H54 (cell line): ENCODE measurements around the gene GRAP2.
A peak's percentile ranks its signal among the peaks of the same experiment; 100 is the strongest.

Experiments
- DNase-seq: peaks from one replicate; pipeline ENCODE4 v3.0.0; 2011; ENCODE audit warnings: low spot score, mixed read lengths; ENCODE audit not compliant: insufficient read length
- FAIRE-seq: peaks from 3 replicates; lab custom pipeline; 2011; peaks lifted over from hg19 to GRCh38; lab: Jason Lieb, UNC
- POLR2A ChIP-seq: IDR thresholded peaks from 2 replicates; pipeline ENCODE4 v1.6.1; 2011; ENCODE audit warnings: low read depth, mild to moderate bottlenecking, low read length

Gene GRAP2

DNA sequence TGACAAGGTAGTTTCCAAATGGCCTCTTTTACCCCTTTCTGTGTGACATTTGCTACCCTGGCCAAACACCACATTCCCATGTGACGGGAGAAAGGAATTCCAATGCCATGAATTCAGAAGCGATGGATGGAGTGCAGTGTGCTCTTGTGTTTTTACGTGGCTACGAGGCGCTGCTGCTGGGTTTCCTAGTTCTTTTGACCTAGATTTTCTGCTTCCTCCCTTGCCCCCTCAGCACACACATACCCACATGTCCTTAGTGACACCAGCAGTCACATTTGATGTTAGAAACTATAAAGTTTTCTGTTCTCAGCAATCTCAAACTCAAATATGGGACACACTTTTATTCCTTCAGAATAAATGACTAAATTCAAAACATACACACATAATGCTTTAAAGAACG, 51.5 kb downstream of the GRAP2 start:
- FAIRE-seq (no peak), DNase-seq (no peak)
- TF ChIP-seq POLR2A: no peak

GRCh38 chr22:39953101-39953500, 52.2 kb downstream of the GRAP2 start:
- FAIRE-seq: no peak
- TF ChIP-seq POLR2A: no peak
- DNase-seq: no peak

DNA sequence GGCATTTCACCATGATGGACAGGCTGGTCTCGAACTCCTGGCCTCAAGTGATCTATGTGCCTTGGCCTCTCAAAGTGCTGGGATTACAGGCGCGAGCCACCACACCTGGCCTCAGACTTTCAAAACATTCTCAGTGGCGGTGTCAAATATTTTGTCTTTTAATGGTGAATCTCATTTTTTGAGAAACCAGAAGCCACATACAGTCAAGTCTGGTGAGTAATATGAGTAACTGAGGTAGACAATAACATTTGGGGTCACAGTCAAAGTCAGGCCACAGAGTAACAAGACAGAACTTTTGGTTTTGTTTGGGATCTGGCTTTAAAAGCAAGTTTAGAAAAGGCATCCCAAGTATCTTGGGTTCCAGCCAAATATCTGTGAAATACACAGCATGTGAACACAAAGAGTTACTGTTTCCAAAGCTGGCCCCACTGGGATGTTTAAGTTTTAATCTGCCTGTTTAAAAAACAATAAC, 53.7 kb downstream of the GRAP2 start:
- TF ChIP-seq POLR2A: no peak
- no peak for FAIRE-seq
- DNase-seq: no peak

DNA sequence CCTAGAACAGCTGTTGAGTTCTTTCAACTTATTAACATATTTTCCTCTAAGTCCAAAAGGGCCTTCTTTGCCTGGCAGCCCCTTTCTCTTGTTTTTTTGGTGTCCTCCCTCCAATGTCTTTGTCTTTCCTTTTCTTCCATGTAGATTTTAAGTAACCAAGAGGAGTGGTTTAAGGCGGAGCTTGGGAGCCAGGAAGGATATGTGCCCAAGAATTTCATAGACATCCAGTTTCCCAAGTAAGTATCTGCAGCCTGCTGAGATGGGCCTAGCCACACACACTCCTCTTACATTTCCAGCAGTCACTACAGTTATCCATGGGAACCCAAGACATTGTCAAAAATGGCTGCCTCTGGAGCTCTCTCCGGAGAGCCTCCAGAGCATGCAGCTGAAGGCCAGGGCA, 54.8 kb downstream of the GRAP2 start:
- no peak for TF ChIP-seq POLR2A
- DNase-seq: no peak
- FAIRE-seq: no peak

- no peak for TF ChIP-seq POLR2A
- FAIRE-seq: no peak
Observed at GRCh38 chr22:39956932-39957664, 56.2 kb downstream of the GRAP2 start.

DNA sequence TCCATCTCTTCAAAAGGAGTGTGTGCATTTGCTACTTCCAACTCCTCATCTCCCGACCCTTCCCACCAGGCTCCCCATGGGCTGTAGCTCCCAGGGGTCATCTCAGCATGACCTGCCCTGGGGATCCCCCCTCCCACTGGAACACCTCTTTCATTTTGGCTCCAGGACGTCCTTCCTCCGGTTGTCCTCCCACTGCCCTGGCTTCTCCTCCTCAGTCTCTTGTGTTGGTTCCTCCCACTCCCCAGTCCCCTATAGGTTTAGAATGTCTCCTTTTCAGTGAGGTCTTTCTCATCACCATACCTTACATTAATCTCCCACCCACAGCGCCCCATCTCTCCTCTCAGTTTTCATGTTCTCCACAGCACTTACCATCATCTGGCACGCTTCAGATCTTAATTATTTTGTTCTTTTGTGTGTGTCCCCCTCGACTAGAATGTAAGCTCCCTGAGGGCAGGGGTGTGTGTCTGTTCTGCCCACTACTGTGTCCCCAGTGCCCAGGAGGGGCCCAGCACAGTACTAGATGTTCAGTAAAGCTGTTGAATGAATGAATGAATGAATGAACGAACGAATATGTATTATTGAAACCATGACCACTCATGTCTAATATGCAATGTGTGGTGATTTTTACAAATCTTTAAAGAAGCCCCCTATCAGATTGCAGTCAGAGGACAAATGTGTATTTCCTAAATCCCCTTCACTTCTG, 57.3 kb downstream of the GRAP2 start:
- FAIRE-seq (no peak), DNase-seq (no peak)
- no peak for TF ChIP-seq POLR2A

More at GRCh38 chr22:39956932-39957664, 56.2 kb downstream of the GRAP2 start:
- DNase-seq: no peak

DNA sequence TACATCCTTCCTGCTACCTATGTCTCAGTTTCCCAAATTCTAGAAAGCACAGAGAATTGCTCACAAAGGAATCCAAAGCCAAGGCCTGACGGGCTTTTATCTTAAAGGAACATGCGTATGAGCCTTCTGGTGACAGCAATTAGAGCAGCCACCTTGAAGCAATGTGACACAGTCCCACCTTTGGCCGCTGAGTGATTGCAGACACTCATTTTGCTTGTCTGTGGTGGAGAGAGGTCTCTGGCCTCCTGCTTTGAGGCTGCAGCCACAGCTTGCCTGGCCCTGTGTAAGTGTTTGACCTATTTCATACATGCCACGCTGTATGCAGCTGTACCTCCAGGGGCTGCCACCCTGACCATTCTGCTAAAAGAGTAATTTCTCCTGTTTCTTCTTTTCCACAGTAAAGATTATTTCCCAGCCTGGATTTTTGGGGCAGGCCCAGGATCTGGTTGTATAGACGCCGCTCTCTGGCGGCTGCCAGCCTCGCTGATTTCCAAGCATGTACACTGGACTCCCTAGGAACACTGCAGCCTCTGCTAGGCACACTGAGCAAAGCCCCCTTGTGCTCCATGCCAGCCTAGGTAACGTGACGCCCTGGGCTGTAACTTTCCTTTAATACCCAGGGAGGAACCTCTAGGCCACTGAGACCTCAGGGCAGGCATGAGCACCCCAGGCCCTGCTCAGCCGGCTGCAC, 58.2 kb downstream of the GRAP2 start:
- no peak for TF ChIP-seq POLR2A
- DNase-seq (no peak), FAIRE-seq (no peak)

DNA sequence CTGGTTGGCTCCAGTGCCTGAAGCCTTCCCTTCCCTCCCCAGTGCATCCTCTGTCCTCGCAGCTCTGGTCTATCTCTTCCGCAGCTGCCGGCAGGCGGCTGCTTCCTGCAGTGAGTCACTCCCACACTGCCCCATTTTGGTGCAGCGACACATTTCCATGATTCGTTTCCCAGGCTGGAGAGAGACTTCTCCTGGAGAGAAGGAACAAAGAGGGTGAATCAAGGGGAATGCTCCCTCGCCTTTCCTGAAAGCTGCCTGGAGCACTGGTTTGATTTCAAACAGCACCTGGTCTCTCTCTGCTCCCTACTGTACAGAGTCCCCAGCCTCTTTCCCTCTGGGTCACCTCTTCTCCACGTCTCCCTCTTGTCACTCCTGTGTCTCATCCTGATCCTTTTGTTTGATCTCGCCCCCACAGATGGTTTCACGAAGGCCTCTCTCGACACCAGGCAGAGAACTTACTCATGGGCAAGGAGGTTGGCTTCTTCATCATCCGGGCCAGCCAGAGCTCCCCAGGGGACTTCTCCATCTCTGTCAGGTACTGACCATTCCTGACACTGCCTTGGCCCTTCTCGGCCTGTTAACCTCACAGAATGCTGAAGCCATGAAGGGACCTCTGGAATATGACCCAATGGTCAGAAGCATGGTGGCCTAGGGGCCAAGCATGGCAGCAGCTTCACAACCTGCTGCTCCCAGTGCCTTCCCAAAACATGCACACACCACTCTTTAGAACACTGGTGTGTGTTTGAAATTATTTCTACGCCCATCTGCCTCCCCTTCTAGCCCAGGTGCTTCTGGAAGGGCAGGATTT, 59.0 kb downstream of the GRAP2 start, which contains the start of gene TMA7B:
Gene TMA7B (plus strand): TSS at position 758 of the 808 bp plus-strand sequence. CDS start 3,978 bp downstream, outside the sequence.
- peak; percentile 48 for FAIRE-seq
- DNase-seq: peak; percentile 38

GRCh38 chr22:39960791-39961746, 60.2 kb downstream of the GRAP2 start:
- TF ChIP-seq POLR2A: no peak
- DNase-seq: peak; percentile 62
- FAIRE-seq: peak; percentile 95

More for the DNA sequence above, 59.0 kb downstream of the GRAP2 start, which contains the start of gene TMA7B:
- TF ChIP-seq POLR2A: no peak

DNA sequence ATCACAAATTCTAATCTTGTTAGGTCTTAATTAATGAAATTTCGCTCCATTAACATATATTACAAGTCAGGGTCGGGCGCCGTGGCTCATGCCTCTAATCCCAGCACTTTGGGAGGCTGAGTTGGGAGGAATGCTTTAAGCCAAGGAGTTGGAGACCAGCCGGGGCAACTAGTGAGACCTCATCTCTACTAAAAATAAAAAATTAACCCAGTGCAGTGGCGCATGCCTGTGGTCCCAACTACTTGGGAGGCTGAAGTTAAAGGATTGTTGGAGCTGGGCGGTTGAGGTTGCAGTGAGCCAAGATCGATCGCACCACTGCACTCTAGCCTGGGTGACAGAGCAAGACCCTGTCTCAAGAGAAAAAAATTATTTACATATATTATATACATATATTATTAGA, 61.2 kb downstream of the GRAP2 start:
- DNase-seq: no peak
- TF ChIP-seq POLR2A: no peak
- FAIRE-seq: no peak

- no peak for FAIRE-seq
- TF ChIP-seq POLR2A: no peak
Observed at GRCh38 chr22:39965748-39966147, 64.9 kb downstream of the GRAP2 start.

DNA sequence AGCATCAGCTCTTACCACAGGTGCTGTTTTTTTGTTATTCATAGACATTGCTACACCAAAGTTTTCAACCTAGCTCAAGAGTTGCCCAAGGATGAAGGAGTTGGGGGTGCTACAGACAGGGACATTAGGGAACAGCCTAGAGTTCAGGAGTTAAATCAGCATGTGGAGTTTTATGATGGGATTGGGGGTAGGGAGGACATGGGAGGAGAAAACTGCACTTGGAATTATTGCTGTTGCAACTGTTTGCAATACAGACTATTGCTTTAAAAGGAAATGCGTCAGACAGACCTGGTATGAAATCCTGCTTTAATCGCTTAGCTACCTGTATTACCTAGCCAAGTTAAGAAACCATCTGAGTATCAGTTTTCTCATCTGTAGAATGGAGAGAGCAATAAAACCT, 65.6 kb downstream of the GRAP2 start:
- FAIRE-seq (no peak), DNase-seq (no peak)
- no peak for TF ChIP-seq POLR2A

More at GRCh38 chr22:39965748-39966147, 64.9 kb downstream of the GRAP2 start:
- DNase-seq: no peak
